Activated effector memory CD4-positive, alpha-beta T cell treated with anti-CD3 and anti-CD28 coated beads, Interleukin-2, amount 50 U/mL, for 16 hours (primary cell): Measurements from ENCODE around the gene PIAS1.

ENCODE experiments used
- DNase-seq: peaks from one replicate; pipeline ENCODE4 v3.0.0-alpha.2; 2020

The PIAS1 gene

DNA sequence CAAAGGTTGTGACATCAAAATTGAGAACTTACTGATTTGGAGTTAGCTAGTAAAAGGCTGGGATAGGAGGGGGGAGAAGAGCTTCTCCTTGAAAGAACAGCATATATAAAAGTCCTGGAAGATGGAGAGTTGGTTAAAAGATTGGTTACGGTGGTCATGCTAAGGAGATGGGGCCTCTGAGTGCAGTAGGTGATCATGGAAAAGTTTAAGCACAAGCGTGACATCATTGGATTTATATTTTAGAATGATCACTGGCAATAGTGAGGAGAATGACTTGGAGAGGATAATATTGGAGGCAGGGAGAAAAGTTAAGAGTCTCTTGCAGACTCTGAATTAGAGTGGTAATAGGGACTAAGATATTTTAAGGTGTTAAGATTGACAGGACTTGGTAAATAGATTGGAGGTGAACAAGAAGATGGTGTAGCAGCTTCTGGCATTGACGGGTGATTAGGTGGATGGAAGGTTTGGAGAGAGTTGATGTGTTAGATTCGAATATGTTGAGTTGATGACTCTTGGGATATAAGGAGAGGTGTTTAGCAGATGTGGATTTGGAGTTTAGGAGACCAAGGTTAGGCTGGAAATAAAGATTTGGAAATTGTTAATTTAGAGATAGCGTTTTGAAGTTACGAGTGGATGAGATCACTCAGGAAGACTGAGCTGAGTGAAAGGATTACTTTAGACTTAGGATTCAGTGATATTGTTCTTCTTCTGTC is 19.6 kb downstream of the PIAS1 start:
- no peak for DNase-seq

DNA sequence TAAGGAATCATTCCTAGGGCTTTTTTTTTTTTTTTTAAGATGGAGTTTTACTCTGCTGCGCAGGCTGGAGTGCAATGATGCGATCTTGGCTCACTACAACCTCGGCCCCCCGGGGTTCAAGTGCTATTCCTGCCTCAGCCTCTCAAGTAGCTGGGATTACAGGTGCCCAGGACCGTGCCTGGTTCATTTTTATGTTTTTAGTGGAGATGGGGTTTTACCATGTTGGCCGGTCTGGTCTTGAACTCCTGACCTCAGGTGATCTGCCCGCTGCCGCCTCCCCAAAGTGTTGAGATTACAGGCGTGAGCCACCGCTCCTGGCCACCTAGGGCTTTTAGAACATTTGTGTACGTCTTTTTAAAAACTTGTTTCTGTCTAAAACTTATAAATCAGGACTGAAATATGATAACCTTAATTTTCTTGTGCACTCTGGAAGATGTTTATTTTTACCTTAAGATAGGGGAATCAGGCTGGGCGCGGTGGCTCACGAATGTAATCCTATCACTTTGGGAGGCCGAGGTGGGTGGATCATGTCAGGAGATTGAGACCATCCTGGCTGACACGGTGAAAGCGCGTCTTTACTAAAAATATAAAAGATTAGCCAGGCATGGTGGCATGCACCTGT is 21.8 kb downstream of the PIAS1 start:
- no peak for DNase-seq

DNA sequence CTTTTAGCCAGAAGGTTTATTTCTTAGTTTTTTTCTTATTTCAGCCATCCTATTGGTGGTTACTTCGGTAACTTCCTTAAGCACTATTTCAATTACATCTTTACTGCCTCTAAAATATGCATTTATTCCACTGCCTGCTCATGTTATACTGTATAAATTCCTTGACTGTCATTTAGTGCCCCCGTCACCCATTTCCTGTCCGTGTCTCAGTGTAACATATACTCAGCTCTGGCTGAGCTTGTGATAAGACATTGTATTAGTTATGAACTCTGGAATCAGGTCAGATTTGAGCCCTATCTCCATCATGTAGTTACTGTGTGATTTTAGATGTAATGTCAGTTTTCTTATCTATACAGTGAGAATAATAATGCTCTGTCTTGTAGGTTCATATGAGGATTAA is 24.2 kb downstream of the PIAS1 start:
- DNase-seq = no peak

DNA sequence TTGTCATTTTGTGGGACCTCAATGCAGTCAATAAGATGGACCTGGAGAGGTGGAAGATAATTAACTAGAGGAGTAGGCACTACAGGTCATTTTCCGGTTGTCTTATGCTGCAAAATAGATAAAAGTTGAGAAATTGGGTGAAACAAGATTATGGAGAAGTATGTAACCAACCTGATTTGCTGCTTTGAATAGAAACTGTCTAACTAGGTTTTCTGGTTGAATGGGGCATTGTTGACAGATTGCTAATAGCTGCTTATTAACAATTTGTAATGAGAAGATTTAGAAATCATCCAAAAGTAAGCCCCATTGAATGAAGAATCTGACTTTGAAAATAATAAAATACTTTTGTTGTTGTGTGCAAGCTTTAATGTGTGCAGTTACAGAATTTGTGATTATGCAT is 26.2 kb downstream of the PIAS1 start:
- no peak for DNase-seq

DNA sequence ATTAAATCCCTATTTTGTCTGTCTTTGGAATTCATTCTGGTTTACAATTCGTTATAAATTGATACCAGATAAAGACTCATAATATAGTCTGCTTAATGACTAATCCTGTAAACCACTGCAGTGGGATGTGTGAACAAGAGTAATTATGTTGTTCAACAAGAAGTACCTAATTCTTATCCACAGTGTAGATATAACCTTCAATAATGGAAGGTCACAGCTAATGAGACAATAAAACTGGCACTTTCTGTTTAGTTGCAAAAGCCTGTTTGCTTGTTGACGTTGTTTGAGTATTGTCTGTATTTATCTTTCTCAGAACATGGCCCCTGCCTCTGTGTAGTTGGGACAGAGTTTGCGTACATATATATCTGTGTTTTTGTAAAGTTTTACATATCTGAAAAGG is 26.7 kb downstream of the PIAS1 start:
- DNase-seq = no peak

DNA sequence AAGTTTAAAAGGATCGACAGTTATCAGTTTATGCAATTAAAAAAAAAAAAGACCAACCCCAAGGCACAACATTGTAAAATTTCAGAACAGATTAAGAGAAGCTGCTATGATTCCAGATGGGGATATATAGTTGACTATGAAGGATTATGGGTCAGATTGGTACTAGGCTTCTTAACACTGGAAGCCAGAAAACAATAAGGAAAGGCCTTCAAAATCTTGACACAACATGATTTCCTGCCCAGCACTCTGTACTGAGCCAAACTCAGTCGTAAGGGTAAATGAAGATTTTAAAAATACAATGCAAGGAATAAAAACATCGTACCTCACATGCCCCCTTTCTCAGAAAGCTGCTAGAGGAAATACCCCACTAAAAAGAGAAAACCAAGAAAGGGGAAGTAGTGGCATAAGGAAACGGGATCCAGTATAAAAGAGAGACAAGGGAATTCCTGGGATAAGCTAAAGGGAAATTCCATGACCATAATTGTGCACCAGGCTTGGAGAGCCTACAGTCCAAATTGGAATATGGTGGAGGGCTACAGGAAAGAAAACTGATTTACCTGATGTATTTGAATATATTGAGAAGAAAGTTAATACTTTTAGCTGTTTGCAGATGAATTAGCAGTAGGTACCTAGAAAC is 27.9 kb downstream of the PIAS1 start:
- DNase-seq = no peak

DNA sequence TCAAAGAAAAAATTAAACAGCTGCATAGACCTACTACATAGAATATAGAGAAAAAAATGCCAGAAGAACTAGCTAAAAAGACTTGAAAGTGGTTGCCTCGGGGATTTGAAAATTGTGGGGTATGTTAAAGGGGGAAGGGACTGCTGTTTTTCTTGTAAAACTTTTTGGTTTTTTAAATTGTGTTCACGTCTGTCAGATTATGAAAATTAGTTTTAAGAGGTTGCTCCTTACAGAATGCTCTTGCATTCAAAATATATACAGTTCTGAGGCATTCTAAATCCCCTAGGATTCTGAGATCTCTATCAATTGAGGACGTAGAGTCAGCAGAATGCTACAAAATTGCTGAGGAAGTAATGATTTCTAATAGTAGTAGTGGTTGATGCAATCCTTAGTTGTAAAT is 28.6 kb downstream of the PIAS1 start:
- DNase-seq = no peak

DNA sequence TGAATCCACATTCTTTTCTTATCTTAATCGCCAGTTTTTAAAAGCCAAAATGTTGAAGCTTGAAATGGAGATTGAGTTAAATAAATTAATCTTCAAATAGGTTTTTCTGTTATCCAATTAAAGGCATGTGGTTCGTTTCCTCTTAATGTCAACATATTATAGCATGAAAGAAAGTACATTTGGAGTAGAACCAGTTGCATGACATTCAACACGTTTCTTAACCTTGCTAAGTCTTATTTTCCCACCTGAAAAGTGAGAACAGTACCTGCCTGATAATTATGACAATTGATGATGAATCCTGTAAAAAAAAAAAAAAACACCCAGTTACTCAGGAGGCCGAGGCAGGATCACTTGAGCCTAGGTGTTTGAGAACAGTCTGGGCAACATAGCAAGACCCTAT is 29.3 kb downstream of the PIAS1 start:
- DNase-seq = no peak

DNA sequence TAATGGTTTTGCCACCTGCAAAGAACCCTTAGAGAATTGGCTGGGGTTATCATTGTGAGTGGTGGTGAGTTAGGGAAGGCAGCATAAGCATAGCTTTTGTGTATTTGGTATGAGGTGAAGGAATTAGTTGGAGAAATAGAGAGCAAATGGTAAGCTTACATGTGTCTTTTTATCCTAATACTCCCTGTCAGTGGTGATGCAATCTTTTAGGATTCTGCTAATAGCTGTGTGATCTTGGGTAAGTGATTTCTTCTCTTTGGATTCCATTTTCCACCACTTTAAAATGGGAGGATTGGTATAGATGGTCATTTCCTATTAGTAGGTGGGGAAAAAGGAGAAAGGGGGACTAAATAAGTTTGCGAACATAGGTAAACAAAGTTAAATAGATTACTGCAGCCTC is 30.9 kb downstream of the PIAS1 start:
- no peak for DNase-seq

DNA sequence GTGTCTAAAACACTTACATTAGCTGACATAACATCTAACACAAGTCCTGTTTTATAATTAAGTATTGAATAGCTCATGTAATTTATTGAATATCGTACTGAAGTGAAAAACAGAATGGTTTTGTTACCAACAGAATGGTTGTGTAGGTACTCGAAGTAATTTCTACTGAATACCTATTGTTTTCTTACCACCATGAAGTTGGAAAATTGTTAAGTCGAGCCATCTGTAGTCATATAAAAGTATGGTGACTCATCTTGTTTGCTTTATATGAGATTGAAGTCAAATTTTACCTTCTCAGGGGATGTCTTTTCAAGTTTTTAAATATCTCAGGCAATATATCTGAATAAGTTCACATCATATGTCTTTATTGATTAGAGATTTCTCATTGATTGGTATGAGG is 37.6 kb downstream of the PIAS1 start:
- no peak for DNase-seq

DNA sequence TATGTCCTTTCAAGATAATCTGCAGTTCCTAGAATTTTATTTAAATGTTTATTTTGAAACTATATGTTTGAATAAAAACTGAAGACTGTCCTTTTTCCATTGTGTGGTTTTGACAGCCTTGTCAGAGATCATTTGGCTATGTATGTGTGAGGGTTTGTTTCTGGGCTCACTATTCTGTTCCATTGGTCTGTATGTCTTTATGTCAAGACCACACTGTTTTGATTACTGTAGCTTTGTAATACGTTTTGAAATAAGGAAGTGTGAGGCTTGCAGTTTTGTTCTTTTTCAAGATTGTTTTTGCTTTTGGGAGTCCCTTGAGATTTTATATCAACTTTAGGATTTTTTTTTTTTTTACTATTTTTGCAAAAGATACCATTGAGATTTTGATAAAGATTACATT is 42.0 kb downstream of the PIAS1 start:
- DNase-seq = no peak

DNA sequence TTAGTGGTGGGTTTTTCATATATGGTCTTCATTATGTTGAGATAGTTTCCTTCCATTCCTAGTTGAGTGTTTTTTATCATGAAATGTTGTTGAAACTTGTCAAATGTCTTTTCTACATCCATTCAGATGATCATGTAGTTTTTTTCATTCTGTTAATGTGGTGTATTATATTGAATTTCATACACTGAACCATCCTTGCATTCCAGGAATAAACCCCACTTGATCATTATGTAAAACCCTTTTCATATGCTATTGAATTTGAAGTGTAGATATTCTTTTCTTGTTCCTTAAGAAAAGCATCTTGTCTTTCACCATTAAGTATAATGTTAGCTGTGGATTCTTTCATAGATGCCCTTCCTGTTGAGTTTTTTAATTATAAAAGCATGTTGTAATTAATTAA is 42.9 kb downstream of the PIAS1 start:
- no peak for DNase-seq

DNA sequence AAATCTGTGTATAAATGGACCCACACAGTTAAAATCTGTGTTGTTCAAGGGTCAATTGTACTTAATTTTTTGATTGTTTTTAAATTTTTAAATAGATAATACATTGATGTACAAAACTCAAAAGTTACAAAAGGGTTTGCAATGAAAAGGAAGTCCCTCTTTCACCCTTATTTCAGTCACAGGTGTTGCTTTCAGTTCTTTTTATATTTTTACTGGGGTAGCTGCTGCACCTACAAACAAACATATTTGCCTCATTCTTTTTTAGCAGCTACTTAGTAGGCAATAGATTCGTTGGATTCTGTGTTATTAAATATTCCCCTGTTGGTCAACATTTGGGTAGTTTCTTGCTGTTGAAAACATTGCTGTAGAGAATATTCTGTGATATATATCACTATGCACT is 44.4 kb downstream of the PIAS1 start:
- no peak for DNase-seq

DNA sequence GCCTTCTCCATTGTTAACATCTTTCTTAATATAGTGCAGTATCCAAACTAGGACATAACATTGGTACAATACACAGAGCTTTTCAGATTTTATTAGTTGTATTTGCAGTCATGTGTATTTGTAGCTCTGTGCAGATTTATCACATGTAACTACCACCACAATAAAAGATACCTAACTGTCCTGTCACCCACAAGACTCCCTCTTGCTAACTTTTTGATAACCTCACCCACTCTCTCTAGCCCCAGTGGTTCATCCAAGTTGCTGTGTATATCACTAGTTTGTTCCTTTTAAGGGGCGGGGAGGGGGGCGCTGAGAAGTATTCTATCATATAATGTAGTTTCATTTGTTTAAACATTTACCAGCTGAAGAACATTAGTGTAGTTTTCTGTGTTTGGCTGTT is 46.1 kb downstream of the PIAS1 start:
- no peak for DNase-seq

DNA sequence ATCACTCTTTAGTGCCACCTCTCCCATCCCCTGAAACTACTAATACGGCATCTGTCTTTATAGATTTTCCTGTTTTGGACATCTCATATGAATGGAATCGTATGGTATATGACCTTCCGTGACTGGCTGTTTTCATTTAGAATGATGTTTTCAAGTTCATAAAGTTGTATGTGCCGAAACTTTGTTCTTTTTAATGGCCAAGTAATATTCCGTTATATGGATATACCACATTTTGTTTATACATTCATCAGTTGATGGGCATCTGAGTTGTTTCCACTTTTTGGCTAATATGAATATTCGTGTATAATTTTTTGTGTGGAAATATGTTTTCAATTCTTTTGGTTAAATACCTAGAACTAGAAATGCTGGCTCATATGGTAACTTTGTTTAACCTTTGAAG is 49.5 kb downstream of the PIAS1 start:
- no peak for DNase-seq

DNA sequence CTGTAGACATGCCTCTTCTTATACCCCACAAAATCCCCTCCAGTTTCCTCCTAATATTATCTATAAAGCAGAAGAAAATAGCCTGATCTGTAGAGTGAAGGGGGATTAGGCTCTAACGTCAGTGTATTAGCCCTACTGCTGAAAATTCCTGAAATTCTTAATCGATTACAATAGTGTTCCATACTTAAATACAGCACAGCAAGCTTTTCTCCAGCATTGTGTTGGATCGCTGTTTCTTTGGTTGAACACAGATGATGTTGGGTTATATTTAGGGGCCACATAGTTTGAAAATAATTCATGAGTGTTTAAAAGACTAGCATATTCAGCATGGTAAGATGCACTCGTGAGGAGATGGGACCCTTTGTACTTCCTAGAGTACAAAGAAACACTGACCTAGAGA is 52.5 kb downstream of the PIAS1 start:
- DNase-seq = no peak

DNA sequence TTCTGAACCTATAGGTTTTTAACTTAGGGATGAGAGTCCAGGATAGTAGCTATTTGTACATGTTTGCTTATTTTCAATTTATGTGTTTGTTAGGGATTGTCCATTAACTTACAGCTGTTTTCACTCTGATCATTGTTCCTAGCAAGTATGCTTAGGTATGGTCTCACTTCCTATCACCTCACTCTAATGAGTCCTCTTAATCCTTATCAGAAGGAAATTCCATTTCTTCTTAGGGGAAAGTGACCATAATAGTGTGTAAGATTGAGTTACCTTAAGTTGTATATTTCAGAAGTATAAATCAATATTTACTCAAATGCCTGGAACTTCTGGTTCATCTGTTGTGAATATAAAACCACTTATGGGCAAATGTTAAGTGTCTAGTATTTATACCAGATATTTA is 53.0 kb downstream of the PIAS1 start:
- DNase-seq = no peak

DNA sequence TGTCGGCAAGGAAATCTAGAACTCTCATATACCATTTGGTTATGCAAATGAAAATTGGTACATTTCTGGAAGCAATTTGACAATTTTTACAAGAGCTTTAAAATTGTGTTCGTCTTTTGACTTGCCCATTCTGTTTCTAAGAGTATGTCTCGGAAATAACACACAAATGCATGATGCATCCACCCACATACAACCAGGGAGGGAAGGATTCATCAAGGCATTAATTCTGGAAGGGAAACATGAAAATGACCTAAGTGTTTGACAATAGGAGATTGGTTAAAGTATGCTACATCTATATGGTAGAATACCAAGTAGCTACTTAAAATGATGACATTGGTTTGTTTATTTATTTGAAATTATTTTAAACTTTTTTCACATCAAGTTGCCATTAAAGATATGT is 58.6 kb downstream of the PIAS1 start:
- DNase-seq = no peak

DNA sequence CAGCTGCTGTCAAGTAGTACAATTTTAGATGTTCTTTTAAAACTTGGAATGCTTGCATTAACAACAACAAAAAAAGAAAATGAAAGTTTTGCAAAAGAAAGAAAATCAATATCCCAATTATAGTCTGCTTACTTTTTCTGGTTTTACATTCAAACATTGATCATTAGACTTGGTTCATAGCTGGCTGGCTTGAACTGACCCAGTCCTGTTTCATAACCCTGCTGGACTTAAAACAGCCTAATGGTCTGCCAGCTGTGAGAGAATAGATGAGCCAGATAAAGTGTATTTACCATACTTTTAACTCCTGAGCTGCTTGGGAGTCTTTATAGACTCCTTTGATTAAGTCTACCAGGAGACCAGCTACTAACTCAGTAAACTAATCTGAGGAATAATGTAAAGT is 59.2 kb downstream of the PIAS1 start:
- no peak for DNase-seq

DNA sequence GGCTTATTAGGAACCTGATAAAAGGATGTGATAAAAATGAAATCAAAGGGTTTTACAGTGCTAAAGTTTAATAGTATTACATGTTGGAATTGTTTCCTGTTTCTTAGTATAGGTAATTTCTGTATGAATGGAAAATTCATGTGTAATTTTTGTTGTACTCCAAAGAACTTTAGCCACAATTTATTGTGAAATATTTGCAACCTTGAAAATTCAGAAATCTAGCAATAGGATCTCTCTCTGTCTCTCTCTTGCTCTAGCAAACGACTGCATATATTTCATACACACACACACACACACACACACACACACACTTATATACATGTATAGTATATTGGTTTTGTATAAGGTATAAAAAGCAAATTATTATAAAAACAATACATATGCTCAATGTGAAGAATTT is 59.6 kb downstream of the PIAS1 start:
- DNase-seq = no peak

DNA sequence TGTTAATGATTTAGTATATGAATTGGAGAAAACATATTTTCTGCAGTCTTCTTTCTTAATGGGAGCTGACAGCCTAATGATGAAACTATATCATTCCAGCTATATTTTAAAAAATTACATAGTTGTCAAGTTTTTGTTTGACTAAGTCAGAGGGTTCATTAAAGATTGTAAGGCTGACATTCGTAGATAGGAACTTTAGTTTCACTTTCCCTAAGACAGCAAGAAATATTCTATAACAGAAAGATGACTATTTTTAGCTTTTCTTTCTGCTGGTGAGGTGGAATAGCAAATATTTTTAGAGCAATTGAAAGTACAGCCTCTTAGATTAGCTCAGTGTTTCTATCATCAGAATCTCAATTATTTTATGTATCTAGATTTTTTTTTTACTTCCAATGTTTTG is 60.2 kb downstream of the PIAS1 start:
- no peak for DNase-seq

DNA sequence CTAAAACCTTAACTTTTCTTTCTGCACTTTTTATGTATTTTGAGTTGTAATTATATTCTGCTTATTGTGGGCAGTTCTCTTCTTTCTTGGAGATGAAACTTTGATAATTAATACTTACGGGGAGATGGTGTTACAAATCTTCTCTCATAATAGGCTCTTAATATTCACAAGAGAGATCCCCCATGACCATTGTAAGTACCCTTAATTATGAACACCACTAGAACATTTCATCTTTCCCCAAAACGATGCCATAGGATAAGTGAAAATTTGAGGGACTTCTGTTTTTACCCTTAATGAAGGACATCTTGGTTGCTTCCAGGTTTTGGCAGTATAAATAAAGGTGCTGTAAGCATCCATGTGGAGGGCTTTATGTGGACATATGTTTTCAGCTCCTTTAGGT is 60.7 kb downstream of the PIAS1 start:
- DNase-seq = no peak

DNA sequence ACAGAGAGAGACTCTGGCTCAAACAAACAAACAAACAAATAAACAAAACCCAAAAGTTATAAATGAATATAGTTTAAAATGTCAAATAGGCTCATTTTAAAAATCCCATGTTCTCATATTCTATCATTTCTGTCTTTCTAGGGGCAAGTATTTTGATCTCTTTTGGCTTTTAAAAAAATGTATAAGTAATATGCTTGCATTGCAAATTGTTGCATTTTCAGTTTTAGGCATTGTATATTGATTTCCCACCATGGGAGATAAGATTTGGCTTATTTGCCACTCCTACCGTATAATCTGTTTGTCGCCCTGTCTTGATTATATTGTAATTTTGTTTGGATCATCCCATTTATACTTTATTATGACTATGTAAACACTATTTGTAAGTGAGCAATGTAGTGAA is 70.6 kb downstream of the PIAS1 start:
- DNase-seq = no peak

DNA sequence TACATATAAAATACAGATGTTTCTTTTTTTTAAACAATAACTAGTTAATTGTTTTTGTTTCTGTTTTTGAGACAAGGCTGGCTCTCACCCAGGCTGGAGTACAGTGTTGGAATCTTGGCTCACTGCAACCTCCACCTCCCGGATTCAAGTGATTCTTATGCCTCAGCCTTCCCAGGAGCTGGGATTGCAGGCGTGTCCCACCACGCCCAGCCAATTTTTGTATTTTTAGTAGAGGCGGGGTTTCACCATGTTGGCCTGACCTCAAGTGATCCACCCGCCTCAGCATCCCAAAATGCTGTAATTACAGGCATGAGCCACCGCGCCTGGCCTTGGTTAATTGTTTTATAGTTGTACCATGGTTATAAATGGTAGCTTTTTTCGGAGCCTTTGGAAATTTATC is 72.3 kb downstream of the PIAS1 start:
- no peak for DNase-seq

DNA sequence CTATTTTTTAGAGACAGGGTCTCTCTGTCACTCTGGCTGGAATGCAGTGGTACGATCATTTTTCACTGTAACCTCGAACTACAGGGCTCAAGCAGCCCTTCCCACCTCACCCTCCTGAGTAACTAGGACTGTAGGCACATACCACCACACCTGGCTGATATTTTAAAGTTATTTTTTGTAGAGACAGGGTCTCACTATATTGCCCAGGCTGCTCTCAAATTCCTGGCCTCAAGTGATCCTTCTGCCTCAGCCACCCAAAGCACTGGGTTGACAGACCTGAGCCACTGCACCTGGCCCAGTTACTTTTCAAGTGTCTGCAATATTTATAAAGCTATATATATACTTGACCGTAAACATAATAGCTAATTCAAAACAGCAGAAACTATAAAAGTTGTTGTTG is 75.0 kb downstream of the PIAS1 start:
- DNase-seq = no peak
